Fibroblast of lung (primary cell): ENCODE measurements around the gene RXFP3. TPM values are rescaled to one million over a fixed set of nuclear protein-coding genes. Genes with fewer than 3 reads are reported as not detected.

Experiments
- DNase-seq, 2 donors: peaks; one replicate each; pipeline versions ENCODE4 v3.0.0 to v3.0.0-alpha.2; 2010; ENCODE audit warnings: low read depth in 2 of 2
- H2AFZ ChIP-seq: 2 replicates; pipeline ENCODE4 v1.5.1; 2012; ENCODE audit warnings: low read length, control low read depth, inconsistent platforms
- H3K27ac ChIP-seq: 2 replicates; pipeline ENCODE4 v1.5.1; 2011; ENCODE audit warnings: low read length, control low read depth; ENCODE audit not compliant: insufficient read depth
- H3K27me3 ChIP-seq: 2 replicates; pipeline ENCODE4 v1.5.1; 2011; ENCODE audit warnings: mild to moderate bottlenecking, low read length; ENCODE audit not compliant: control insufficient read depth, insufficient read depth
- H3K36me3 ChIP-seq: 2 replicates; pipeline ENCODE4 v1.5.1; 2011; ENCODE audit warnings: low read length; ENCODE audit not compliant: control insufficient read depth, insufficient read depth
- H3K4me1 ChIP-seq: 2 replicates; pipeline ENCODE4 v1.5.1; 2011; ENCODE audit warnings: low read length; ENCODE audit not compliant: control insufficient read depth, insufficient read depth; ENCODE audit errors: extremely low read depth
- H3K4me2 ChIP-seq: 2 replicates; pipeline ENCODE4 v1.5.1; 2011; ENCODE audit warnings: low read length, control low read depth; ENCODE audit not compliant: insufficient read depth; ENCODE audit errors: extremely low read depth
- H3K4me3 ChIP-seq, 4 experiments: fragments of 200-600 bp in 1 of 4; sonication (generic) in 1 of 4; replicated peaks in 1 of 4; 2 replicates each; pipeline ENCODE4 v1.5.1; 2011 to 2016; ENCODE audit warnings: low read length in 4 of 4, low read depth in 3 of 4, mild to moderate bottlenecking in 3 of 4, control low read depth in 2 of 4, inconsistent platforms in 1 of 4, mixed read lengths in 1 of 4; ENCODE audit not compliant: insufficient read depth in 1 of 4; ENCODE audit errors: control extremely low read depth in 1 of 4
- H3K79me2 ChIP-seq: 2 replicates; pipeline ENCODE4 v1.5.1; 2012; ENCODE audit warnings: mild to moderate bottlenecking, low read length, inconsistent platforms; ENCODE audit not compliant: control insufficient read depth, insufficient read depth
- H3K9ac ChIP-seq: 2 replicates; pipeline ENCODE4 v1.5.1; 2011; ENCODE audit warnings: mild to moderate bottlenecking, low read length, control low read depth; ENCODE audit not compliant: insufficient read depth
- H3K9me3 ChIP-seq: 2 replicates; pipeline ENCODE4 v1.5.1; 2012; ENCODE audit warnings: low read depth, low read length; ENCODE audit not compliant: control insufficient read depth, insufficient read depth
- H4K20me1 ChIP-seq: 2 replicates; pipeline ENCODE4 v1.5.1; 2011; ENCODE audit warnings: low read length; ENCODE audit not compliant: control insufficient read depth, insufficient read depth; ENCODE audit errors: extremely low read depth
- EZH2 ChIP-seq: IDR thresholded peaks from 2 replicates; pipeline ENCODE4 v1.5.1; 2012; ENCODE audit warnings: low read length, control low read depth, mild to moderate bottlenecking; ENCODE audit errors: missing control alignments
- polyA plus RNA-seq, 2 donors: library from polyadenylated mRNA; depleted of rRNA in 1 of 2; stranded (reverse) in 1 of 2; unstranded in 1 of 2; fragments of >200 nt; gene quantifications; 2 replicates each; pipeline ENCODE4 v1.2.1, GENCODE V29; 2011 to 2012; ENCODE audit warnings: missing spikeins in 1 of 2
- total RNA-seq: library from RNA; depleted of rRNA; stranded (reverse); fragments of >200 nt; gene quantifications from 2 replicates; pipeline ENCODE4 v1.2.1, GENCODE V29; 2014
- TF ChIP-seq, protein P1 (sequence below), 2 donors: IDR thresholded peaks in 1 of 2; conservative IDR thresholded peaks in 1 of 2; 1 replicate in 1 of 2; 2 replicates in 1 of 2; pipeline ENCODE4 v1.5.1; 2011 to 2012; ENCODE audit warnings: low read length in 2 of 2, control low read depth in 1 of 2, inconsistent platforms in 1 of 2, low read depth in 1 of 2, mild to moderate bottlenecking in 1 of 2

Gene RXFP3
- total and polyA plus RNA-seq, 2 donors (not counting 1 experiment from before 2014, with no cell fraction given), result not detected

DNA sequence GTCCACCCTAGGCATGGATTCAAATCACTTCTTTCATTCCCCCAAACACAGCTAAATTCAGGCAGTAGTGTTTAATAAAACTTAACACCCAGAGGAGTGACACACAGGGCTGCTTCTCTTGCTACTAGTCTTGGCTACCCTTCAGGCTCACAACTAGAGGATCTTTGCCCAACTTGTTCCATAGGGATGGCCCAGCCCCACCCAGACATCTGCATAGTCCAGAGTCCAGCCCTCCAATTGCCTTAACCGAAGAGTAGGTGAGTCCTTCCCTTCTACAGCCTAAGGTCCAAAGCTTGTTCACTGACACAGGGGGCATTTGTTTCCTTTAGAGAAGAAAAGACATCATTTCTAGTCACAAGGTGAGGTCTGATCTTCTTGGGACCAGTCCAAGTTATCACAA lies 15.2 kb upstream of the RXFP3 start:
- Histone ChIP-seq H3K4me2 (no peak overlapping the region), H3K4me1 (no peaks in the 10 kb centered on the region), H3K9me3 (no peaks in the 10 kb centered on the region), H3K36me3 (no peaks in the 10 kb centered on the region), H4K20me1 (no peaks in the 10 kb centered on the region), H3K79me2 (no peaks in the 10 kb centered on the region), H3K4me3 (no peak overlapping the region), H2AFZ (no peak overlapping the region), H3K27ac (no peak overlapping the region), H3K9ac (no peak overlapping the region), H3K27me3 (peaks cover 3% of the 10 kb centered on the region)
- TF ChIP-seq EZH2, result no peak
- TF ChIP-seq, protein P1, sequence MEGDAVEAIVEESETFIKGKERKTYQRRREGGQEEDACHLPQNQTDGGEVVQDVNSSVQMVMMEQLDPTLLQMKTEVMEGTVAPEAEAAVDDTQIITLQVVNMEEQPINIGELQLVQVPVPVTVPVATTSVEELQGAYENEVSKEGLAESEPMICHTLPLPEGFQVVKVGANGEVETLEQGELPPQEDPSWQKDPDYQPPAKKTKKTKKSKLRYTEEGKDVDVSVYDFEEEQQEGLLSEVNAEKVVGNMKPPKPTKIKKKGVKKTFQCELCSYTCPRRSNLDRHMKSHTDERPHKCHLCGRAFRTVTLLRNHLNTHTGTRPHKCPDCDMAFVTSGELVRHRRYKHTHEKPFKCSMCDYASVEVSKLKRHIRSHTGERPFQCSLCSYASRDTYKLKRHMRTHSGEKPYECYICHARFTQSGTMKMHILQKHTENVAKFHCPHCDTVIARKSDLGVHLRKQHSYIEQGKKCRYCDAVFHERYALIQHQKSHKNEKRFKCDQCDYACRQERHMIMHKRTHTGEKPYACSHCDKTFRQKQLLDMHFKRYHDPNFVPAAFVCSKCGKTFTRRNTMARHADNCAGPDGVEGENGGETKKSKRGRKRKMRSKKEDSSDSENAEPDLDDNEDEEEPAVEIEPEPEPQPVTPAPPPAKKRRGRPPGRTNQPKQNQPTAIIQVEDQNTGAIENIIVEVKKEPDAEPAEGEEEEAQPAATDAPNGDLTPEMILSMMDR (conservative IDR thresholded peaks at IDR 0.05 in 1 of 2, IDR thresholded peaks at IDR 0.05 in 1 of 2; ENCODE audit: low read depth in 1 of 2, low read length in 2 of 2), result no peak
- no peak for DNase-seq

DNA sequence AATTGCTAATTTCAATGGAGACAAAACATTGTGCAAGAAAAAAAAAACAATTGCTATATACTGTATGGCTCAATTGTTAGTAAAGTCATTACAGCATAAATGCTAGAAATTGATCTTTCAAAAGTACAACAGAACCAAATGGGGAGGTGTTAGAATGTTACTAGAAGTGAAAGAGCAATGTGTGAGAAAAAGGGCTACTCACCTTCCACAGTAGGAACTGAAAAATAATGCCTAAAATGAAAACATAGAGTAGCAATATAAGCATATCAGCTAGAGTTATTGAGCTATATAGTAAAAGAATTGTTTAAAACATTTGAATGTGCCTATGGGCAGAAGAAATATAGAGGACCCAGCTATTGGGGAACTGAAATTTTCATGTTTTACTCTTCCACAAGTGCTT lies 10.9 kb upstream of the RXFP3 start:
- no peak for DNase-seq
- no peak overlapping the region for H3K9ac ChIP-seq
- H4K20me1 ChIP-seq, result no peaks in the 10 kb centered on the region
- H3K4me2 ChIP-seq, result no peak overlapping the region
- no peaks in the 10 kb centered on the region for H3K9me3 ChIP-seq
- H3K36me3 ChIP-seq, result no peaks in the 10 kb centered on the region
- no peaks in the 10 kb centered on the region for H3K4me1 ChIP-seq
- no peak overlapping the region for H3K4me3 ChIP-seq
- H3K27me3 ChIP-seq, result no peaks in the 10 kb centered on the region
- no peak for TF ChIP-seq EZH2
- TF ChIP-seq, protein P1 (conservative IDR thresholded peaks at IDR 0.05 in 1 of 2, IDR thresholded peaks at IDR 0.05 in 1 of 2; ENCODE audit: low read depth in 1 of 2, low read length in 2 of 2), result no peak
- no peak overlapping the region for H3K27ac ChIP-seq
- H3K79me2 ChIP-seq, result no peaks in the 10 kb centered on the region
- no peak overlapping the region for H2AFZ ChIP-seq

DNA sequence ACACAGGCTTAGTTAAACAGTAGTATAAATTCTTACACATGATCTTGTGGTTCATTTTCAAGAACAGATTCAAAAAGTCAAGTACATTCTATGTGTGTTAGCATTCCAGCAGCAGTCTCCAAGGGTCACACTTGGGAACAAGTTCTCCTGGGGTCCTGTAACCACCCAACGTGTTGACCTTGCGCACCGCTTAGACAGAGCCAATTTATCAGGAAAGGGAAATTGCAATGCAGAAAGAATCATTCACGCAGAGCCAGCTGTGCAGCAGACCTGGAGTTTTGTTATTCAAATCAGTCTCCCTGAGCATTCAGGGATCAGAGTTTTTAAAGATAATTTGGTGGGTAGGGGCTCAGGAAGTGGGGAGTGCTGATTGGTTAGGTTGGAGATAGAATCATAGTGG lies 8.5 kb upstream of the RXFP3 start:
- Histone ChIP-seq H3K4me2 (no peak overlapping the region), H3K4me3 (no peak overlapping the region), H3K27me3 (no peaks in the 10 kb centered on the region), H2AFZ (no peak overlapping the region), H3K36me3 (no peaks in the 10 kb centered on the region), H3K9ac (no peak overlapping the region), H3K4me1 (no peaks in the 10 kb centered on the region), H3K79me2 (no peaks in the 10 kb centered on the region), H4K20me1 (no peaks in the 10 kb centered on the region), H3K9me3 (no peaks in the 10 kb centered on the region), H3K27ac (no peak overlapping the region)
- DNase-seq, result no peak
- TF ChIP-seq, protein P1 (conservative IDR thresholded peaks at IDR 0.05 in 1 of 2, IDR thresholded peaks at IDR 0.05 in 1 of 2; ENCODE audit: low read depth in 1 of 2, low read length in 2 of 2), result no peak
- no peak for TF ChIP-seq EZH2
